ENCODE data around the gene SZT2.
A peak's percentile ranks its signal among the peaks of the same experiment; 100 is the strongest.

SZT2 gene

DNA sequence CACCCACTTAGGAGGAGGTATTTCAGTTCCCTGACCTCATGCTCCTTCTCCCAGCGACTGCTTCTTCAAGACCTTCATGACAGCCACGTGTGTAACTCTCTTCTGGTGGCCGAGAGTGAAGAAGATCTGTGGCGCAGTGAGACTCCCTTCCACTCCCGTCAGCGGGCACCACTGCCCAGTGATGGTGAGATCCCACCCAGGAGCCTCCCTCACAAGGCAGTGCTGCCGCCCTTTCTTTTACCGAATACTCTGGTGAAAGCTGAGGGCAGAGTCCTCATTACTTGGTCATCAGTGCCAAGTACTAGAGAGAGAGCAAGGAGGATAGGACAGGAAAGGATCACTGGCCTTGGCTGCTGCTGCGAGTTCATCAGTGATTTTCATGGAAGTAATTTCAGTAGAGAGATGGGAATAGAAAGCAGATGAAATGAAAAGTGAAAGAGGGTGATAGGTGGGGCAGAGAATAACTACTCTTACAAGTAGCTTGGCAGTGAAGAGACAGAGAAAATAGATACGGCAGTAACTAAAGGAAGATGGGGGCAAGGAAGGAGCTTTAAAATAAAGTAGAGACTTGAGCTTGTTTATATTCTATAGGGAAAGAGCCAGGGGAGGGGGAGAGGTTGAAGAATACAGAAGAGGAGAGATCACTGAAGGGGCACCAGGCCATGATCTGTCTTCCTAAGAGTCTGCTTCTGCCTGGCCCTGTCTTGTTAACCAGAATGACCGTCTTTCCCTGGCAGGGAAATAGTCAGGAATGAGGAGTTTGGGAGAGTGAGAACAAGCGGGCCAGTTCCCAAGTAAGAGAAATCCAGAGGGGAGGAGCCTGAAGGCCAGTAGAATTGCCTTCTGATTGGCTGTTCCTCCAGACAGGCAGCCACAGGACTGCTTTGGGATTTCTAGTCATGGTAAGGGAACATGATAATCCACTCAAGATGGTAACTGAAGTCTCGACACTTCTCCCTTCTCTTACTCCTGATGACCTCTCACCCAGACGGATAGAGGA, 45.7 kb downstream of the SZT2 start:
- TF ChIP-seq, protein P1, sequence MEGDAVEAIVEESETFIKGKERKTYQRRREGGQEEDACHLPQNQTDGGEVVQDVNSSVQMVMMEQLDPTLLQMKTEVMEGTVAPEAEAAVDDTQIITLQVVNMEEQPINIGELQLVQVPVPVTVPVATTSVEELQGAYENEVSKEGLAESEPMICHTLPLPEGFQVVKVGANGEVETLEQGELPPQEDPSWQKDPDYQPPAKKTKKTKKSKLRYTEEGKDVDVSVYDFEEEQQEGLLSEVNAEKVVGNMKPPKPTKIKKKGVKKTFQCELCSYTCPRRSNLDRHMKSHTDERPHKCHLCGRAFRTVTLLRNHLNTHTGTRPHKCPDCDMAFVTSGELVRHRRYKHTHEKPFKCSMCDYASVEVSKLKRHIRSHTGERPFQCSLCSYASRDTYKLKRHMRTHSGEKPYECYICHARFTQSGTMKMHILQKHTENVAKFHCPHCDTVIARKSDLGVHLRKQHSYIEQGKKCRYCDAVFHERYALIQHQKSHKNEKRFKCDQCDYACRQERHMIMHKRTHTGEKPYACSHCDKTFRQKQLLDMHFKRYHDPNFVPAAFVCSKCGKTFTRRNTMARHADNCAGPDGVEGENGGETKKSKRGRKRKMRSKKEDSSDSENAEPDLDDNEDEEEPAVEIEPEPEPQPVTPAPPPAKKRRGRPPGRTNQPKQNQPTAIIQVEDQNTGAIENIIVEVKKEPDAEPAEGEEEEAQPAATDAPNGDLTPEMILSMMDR (conservative IDR thresholded peaks at IDR 0.05; ENCODE audit: low read depth, low read length), result no peak
- no peak overlapping the region for H3K4me3 ChIP-seq (ENCODE audit: low read depth, low read length)
- peak; percentile 59 for DNase-seq (ENCODE audit: low read depth)

DNA sequence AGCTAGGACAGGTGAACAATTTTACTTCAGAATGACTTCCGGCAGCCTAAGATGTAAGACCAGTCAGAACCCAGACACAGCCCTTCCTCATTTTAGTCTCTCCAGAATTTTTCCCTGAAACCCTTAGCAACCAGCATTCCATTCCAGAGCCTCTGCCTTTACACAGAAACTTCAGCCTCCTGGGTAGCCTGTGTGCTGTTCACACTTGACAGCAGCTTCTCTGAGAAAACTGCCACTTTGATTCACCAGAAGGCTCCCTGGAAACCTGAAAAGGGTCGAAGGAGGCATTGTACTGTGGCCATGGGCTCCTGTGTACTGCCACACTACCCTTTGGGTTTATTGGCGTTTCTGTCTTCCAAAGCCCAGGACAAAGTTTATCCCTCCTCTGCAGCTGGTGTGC, 46.7 kb downstream of the SZT2 start:
- H3K4me3 ChIP-seq (ENCODE audit: low read depth, low read length), result no peak overlapping the region
- DNase-seq (ENCODE audit: low read depth), result no peak
- TF ChIP-seq, protein P1 (conservative IDR thresholded peaks at IDR 0.05; ENCODE audit: low read depth, low read length), result no peak

DNA sequence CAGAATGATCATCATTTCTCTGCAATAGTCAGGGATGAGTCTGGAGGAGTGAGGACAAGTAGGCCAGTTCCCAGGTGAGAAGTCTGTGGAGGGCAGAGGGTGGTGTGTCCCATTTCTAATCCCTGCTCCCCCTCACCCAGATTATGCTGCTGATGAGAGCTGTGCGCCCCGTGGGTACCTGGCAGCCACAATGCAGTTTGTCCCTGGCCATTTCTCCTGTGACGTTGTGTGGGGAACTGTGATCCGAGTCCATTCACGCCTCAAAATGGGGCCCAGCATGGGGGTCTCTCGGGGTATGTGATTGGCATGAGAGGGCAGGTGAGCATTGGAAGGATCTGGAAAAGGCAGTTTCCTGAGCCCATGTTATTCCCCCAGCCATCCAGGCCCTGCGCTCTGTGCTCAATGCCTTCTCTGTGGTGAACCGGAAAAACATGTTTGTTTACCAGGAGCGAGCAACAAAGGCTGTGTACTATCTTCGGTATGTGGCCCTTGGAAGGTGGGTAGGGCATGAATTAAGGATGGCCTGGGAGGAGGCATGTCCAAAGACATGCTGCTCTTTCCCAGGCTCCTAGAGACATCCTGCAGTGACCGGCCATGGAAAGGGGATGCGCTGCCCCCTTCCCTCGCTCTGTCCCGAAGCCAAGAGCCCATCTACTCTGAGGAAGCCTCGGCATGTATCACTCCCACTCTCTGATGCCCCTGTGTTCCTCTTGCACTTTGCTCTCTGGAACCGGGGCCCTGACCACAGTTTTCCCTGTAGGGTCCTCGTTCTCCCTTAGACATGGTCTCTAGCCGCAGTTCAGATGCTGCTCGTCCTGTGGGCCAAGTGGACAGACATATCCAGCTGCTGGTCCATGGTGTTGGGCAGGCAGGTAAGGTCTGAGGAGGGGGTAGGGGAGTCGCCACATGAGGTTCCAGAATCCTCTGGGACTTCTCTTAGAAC, 47.6 kb downstream of the SZT2 start:
- H3K4me3 ChIP-seq (ENCODE audit: low read depth, low read length), result no peak overlapping the region
- no peak for DNase-seq (ENCODE audit: low read depth)
- TF ChIP-seq, protein P1 (conservative IDR thresholded peaks at IDR 0.05; ENCODE audit: low read depth, low read length), result no peak

DNA sequence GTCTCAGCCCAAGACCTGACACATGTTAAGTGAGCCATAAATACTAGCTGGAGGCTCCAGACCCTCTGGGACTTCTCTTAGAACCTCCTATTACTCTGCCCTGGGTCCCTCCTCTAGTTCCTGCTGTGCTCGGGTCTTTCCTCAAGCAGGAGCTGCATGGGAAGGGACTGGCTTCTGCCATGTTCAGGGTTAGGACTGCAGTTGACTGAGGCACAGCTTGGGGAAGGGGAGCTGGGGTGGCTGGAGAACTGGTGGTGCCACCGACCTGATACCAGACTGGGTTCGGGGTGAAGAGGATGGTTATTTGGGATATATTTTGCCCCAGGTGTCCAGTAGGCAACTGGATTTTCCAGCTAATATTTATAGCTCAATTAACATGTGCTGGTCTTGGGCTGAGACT, 48.3 kb downstream of the SZT2 start:
- no peak for DNase-seq (ENCODE audit: low read depth)
- no peak overlapping the region for H3K4me3 ChIP-seq (ENCODE audit: low read depth, low read length)
- TF ChIP-seq, protein P1 (conservative IDR thresholded peaks at IDR 0.05; ENCODE audit: low read depth, low read length), result no peak

DNA sequence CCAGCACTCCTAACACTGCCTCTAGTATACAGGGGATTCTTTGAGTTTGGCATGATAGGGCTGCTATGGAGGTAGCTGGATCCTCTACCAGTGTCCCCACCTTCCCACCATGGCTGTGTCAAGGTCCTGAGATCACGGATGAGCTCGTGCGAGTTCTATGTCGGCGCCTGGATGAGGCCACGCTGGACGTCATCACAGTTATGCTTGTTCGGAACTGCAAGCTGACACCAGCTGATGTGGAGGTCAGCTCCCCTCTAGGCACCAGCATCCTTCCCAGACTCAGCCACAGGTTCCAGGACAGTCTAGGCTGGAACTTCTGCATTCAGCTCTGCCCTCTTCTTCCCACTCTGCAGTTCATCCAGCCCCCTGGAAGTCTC, 48.9 kb downstream of the SZT2 start:
- no peak overlapping the region for H3K4me3 ChIP-seq (ENCODE audit: low read depth, low read length)
- no peak for DNase-seq (ENCODE audit: low read depth)
- TF ChIP-seq, protein P1 (conservative IDR thresholded peaks at IDR 0.05; ENCODE audit: low read depth, low read length), result no peak

DNA sequence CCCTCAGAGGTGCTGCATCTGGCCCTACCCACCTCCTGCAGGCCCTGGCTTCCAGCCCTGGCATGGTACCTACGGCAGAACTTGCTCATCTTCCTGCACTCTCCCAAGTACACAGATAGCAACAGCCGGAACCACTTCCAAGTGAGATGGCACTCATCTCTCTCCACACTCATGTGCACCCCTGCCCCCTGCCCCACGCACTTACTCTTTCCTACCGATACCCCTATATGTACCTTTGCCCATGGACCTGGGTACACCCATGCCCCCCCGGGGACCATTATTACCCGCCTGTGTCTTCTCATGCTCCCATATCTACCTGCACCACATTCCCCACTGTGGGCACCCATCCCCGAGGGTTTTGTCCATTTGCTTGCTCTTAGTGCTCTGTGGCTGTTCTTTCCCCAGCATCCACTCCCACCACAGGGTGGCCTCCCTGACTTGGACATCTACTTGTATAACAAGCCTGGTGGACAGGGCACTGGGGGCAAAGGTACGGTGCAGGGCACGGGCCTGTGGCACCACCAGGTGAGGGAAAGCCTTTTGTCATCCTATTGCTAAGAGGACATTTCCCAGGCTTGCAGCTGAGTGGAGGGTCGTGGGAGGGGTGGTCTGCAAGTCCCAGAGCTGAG, 49.4 kb downstream of the SZT2 start:
- TF ChIP-seq, protein P1 (conservative IDR thresholded peaks at IDR 0.05; ENCODE audit: low read depth, low read length), result no peak
- no peak overlapping the region for H3K4me3 ChIP-seq (ENCODE audit: low read depth, low read length)
- no peak for DNase-seq (ENCODE audit: low read depth)
